WTC11 (cell line): ENCODE measurements around the gene HRG. TPM values are rescaled to one million over a fixed set of nuclear protein-coding genes. Genes with fewer than 3 reads are reported as not detected.

ENCODE experiments used
- ATAC-seq: fragments of 200-7000 bp; cut with Tn5 transposase; 2 replicates; pipeline ENCODE4 v1.10.0; 2021; ENCODE audit warnings: mild to moderate bottlenecking, moderate library complexity
- CTCF ChIA-PET: fragments of 300-600 bp; sonication (Branson Sonifier 250); formaldehyde crosslinking; loops from one replicate; lab custom pipeline; 2021; ENCODE audit warnings: antibody characterized with exemption; lab: Charles Lee
- POLR2A ChIA-PET: fragments of 350-600 bp; sonication (Branson Sonifier 250); formaldehyde crosslinking; loops from one replicate; lab custom pipeline; 2021; ENCODE audit warnings: antibody characterized with exemption; lab: Charles Lee
- DNase-seq: peaks from one replicate; pipeline ENCODE4 v3.0.0; 2021; ENCODE audit warnings: low spot score
- H3K27ac Mint-ChIP-seq: 2 replicates; pipeline ENCODE4 v1.8.0; 2021; ENCODE audit warnings: mixed read lengths
- H3K27me3 Mint-ChIP-seq: 2 replicates; pipeline ENCODE4 v1.8.0; 2021; ENCODE audit warnings: low read depth, mild to moderate bottlenecking, moderate library complexity, mixed read lengths
- H3K36me3 Mint-ChIP-seq: 2 replicates; pipeline ENCODE4 v1.8.0; 2021; ENCODE audit warnings: mixed read lengths
- H3K4me1 Mint-ChIP-seq: 2 replicates; pipeline ENCODE4 v1.8.0; 2022; ENCODE audit warnings: mixed read lengths
- H3K4me3 Mint-ChIP-seq: 2 replicates; pipeline ENCODE4 v1.8.0; 2021; ENCODE audit warnings: mild to moderate bottlenecking, moderate library complexity, mixed read lengths
- H3K9me3 Mint-ChIP-seq: 2 replicates; pipeline ENCODE4 v1.8.0; 2021; ENCODE audit warnings: mixed read lengths
- ATF1 ChIP-seq: sonication (generic); formaldehyde crosslinking; IDR thresholded peaks from 2 replicates; pipeline ENCODE4 v1.8.1; 2023; ENCODE audit warnings: mild to moderate bottlenecking, moderate library complexity, missing genetic modification reagents
- CREM ChIP-seq: sonication (generic); formaldehyde crosslinking; IDR thresholded peaks from 2 replicates; pipeline ENCODE4 v1.8.1; 2022; ENCODE audit warnings: mild to moderate bottlenecking, missing genetic modification reagents, moderate library complexity
- ESRRA ChIP-seq: sonication (generic); formaldehyde crosslinking; IDR thresholded peaks from 2 replicates; pipeline ENCODE4 v1.8.1; 2022; ENCODE audit warnings: mild to moderate bottlenecking, missing genetic modification reagents, borderline replicate concordance
- NFATC4 ChIP-seq: fragments of 250-450 bp; sonication (Bioruptor Pico); IDR thresholded peaks from 2 replicates; pipeline ENCODE4 v1.9.0; 2021; ENCODE audit warnings: mild to moderate bottlenecking
- SMAD4 ChIP-seq: sonication (generic); formaldehyde crosslinking; IDR thresholded peaks from 2 replicates; pipeline ENCODE4 v1.8.0; 2022; ENCODE audit warnings: mild to moderate bottlenecking, missing genetic modification reagents
- ZNF423 ChIP-seq: fragments of 250-450 bp; sonication (Bioruptor Pico); IDR thresholded peaks from 2 replicates; pipeline ENCODE4 v2.1.2; 2022; ENCODE audit warnings: mild to moderate bottlenecking, moderate library complexity
- ZNF671 ChIP-seq: fragments of 250-450 bp; sonication (Bioruptor Pico); IDR thresholded peaks from 2 replicates; pipeline ENCODE4 v1.8.0; 2021; ENCODE audit warnings: mild to moderate bottlenecking
- total RNA-seq: library from RNA; stranded (reverse); gene quantifications from 3 replicates; pipeline ENCODE4 v1.2.3, GENCODE V29; 2021
- TF ChIP-seq, protein P1 (sequence below): sonication (generic); formaldehyde crosslinking; IDR thresholded peaks from 2 replicates; pipeline ENCODE4 v1.8.0; 2023; ENCODE audit warnings: missing genetic modification reagents
- TF ChIP-seq, protein P2 (sequence below): sonication (generic); formaldehyde crosslinking; IDR thresholded peaks from 2 replicates; pipeline ENCODE4 v1.8.1; 2022; ENCODE audit warnings: low read depth, missing genetic modification reagents, borderline replicate concordance
- TF ChIP-seq, protein P3 (sequence below): fragments of 250-450 bp; sonication (Bioruptor Pico); IDR thresholded peaks from 2 replicates; pipeline ENCODE4 v2.1.2; 2022; ENCODE audit warnings: mild to moderate bottlenecking, moderate library complexity
- TF ChIP-seq, protein P4 (sequence below): sonication (generic); formaldehyde crosslinking; IDR thresholded peaks from 2 replicates; pipeline ENCODE4 v1.8.1; 2023; ENCODE audit warnings: mild to moderate bottlenecking, missing genetic modification reagents, moderate library complexity
- TF ChIP-seq, protein P5 (sequence below): sonication (generic); formaldehyde crosslinking; IDR thresholded peaks from 2 replicates; pipeline ENCODE4 v1.8.1; 2023; ENCODE audit warnings: mild to moderate bottlenecking, missing genetic modification reagents
- TF ChIP-seq, protein P6 (sequence below): sonication (generic); formaldehyde crosslinking; IDR thresholded peaks from 2 replicates; pipeline ENCODE4 v1.8.1; 2022; ENCODE audit warnings: mild to moderate bottlenecking, missing genetic modification reagents, moderate library complexity, borderline replicate concordance
- TF ChIP-seq, protein P7 (sequence below): sonication (generic); formaldehyde crosslinking; IDR thresholded peaks from 2 replicates; pipeline ENCODE4 v1.8.0; 2022; ENCODE audit warnings: mild to moderate bottlenecking, missing genetic modification reagents
- TF ChIP-seq, protein P8 (sequence below): fragments of 200-600 bp; IDR thresholded peaks from 2 replicates; pipeline ENCODE4 v1.8.0; 2022; ENCODE audit warnings: antibody characterized with exemption

Gene HRG
- total RNA-seq, 1 experiment from 2014 or later, result 0.24 TPM

DNA sequence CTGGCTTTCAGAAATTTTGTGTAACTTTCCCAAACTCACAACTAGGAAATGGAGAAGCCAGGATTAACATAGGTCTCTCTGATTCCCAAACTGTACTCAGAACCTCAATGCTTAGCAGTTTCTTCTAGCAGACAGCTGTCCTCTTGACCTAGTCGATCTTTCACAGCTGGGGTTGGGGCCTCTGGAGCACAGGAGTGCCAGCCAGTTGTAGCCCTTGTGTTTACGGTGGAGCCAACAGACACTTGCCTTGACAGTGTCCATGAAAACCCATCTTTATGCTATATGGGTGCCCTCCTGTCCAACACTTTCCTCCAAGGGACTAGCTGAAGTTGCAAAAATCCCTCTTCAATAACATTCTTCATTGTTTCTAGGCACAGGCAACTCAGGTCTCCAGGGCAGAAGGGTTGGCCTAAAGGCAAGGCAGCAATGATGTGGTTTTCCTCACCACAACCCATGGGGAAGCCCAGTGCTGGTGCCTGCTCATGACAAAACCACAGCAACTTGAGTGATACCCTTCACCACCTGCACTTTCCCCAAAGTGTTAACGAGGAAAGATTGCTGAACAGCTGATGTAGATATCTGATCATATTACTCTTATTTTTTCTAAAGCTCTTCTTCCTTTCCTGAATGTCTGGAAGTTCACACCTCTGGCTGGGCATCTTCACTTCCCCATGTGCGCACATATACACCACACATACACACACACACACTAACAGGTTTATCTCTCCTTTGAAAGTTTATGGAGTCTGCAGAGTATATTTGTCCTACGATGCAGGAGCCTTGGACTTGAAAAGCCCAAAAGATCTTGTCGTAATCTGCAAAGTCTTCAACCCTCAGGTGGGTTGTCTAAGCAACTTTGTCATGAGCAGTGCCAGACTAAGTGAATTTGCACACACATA lies 40.3 kb downstream of the HRG start:
- H3K27ac Mint-ChIP-seq, result no peak overlapping the region
- CTCF ChIA-PET, result no interaction called here
- H3K4me3 Mint-ChIP-seq, result no peak overlapping the region
- peaks cover 24% of the 10 kb centered on the region for H3K4me1 Mint-ChIP-seq
- H3K27me3 Mint-ChIP-seq, result no peaks in the 10 kb centered on the region
- no peaks in the 10 kb centered on the region for H3K36me3 Mint-ChIP-seq
- ATAC-seq (no peak), DNase-seq (no peak)
- no peak for TF ChIP-seq NFATC4
- no peak for TF ChIP-seq ZNF423 (CRISPR knock-in tag)
- TF ChIP-seq, protein P1, sequence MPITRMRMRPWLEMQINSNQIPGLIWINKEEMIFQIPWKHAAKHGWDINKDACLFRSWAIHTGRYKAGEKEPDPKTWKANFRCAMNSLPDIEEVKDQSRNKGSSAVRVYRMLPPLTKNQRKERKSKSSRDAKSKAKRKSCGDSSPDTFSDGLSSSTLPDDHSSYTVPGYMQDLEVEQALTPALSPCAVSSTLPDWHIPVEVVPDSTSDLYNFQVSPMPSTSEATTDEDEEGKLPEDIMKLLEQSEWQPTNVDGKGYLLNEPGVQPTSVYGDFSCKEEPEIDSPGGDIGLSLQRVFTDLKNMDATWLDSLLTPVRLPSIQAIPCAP (CRISPR knock-in tag), result no peak
- TF ChIP-seq, protein P2, sequence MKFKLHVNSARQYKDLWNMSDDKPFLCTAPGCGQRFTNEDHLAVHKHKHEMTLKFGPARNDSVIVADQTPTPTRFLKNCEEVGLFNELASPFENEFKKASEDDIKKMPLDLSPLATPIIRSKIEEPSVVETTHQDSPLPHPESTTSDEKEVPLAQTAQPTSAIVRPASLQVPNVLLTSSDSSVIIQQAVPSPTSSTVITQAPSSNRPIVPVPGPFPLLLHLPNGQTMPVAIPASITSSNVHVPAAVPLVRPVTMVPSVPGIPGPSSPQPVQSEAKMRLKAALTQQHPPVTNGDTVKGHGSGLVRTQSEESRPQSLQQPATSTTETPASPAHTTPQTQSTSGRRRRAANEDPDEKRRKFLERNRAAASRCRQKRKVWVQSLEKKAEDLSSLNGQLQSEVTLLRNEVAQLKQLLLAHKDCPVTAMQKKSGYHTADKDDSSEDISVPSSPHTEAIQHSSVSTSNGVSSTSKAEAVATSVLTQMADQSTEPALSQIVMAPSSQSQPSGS (CRISPR knock-in tag), result no peak
- no peak for TF ChIP-seq CREM
- TF ChIP-seq, protein P3, sequence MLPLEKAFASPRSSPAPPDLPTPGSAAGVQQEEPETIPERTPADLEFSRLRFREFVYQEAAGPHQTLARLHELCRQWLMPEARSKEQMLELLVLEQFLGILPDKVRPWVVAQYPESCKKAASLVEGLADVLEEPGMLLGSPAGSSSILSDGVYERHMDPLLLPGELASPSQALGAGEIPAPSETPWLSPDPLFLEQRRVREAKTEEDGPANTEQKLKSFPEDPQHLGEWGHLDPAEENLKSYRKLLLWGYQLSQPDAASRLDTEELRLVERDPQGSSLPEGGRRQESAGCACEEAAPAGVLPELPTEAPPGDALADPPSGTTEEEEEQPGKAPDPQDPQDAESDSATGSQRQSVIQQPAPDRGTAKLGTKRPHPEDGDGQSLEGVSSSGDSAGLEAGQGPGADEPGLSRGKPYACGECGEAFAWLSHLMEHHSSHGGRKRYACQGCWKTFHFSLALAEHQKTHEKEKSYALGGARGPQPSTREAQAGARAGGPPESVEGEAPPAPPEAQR (CRISPR knock-in tag), result no peak
- TF ChIP-seq, protein P4, sequence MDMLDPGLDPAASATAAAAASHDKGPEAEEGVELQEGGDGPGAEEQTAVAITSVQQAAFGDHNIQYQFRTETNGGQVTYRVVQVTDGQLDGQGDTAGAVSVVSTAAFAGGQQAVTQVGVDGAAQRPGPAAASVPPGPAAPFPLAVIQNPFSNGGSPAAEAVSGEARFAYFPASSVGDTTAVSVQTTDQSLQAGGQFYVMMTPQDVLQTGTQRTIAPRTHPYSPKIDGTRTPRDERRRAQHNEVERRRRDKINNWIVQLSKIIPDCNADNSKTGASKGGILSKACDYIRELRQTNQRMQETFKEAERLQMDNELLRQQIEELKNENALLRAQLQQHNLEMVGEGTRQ (CRISPR knock-in tag), result no peak
- TF ChIP-seq, protein P5, sequence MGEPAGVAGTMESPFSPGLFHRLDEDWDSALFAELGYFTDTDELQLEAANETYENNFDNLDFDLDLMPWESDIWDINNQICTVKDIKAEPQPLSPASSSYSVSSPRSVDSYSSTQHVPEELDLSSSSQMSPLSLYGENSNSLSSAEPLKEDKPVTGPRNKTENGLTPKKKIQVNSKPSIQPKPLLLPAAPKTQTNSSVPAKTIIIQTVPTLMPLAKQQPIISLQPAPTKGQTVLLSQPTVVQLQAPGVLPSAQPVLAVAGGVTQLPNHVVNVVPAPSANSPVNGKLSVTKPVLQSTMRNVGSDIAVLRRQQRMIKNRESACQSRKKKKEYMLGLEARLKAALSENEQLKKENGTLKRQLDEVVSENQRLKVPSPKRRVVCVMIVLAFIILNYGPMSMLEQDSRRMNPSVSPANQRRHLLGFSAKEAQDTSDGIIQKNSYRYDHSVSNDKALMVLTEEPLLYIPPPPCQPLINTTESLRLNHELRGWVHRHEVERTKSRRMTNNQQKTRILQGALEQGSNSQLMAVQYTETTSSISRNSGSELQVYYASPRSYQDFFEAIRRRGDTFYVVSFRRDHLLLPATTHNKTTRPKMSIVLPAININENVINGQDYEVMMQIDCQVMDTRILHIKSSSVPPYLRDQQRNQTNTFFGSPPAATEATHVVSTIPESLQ, result no peak
- TF ChIP-seq SMAD4 (CRISPR knock-in tag), result no peak
- no peak for TF ChIP-seq ATF1 (CRISPR knock-in tag)
- TF ChIP-seq ESRRA (CRISPR knock-in tag), result no peak
- TF ChIP-seq, protein P6, sequence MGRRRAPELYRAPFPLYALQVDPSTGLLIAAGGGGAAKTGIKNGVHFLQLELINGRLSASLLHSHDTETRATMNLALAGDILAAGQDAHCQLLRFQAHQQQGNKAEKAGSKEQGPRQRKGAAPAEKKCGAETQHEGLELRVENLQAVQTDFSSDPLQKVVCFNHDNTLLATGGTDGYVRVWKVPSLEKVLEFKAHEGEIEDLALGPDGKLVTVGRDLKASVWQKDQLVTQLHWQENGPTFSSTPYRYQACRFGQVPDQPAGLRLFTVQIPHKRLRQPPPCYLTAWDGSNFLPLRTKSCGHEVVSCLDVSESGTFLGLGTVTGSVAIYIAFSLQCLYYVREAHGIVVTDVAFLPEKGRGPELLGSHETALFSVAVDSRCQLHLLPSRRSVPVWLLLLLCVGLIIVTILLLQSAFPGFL, result no peak
- TF ChIP-seq, protein P7, sequence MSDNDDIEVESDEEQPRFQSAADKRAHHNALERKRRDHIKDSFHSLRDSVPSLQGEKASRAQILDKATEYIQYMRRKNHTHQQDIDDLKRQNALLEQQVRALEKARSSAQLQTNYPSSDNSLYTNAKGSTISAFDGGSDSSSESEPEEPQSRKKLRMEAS (CRISPR knock-in tag), result no peak
- TF ChIP-seq ZNF671 (CRISPR knock-in tag), result no peak
- TF ChIP-seq, protein P8, sequence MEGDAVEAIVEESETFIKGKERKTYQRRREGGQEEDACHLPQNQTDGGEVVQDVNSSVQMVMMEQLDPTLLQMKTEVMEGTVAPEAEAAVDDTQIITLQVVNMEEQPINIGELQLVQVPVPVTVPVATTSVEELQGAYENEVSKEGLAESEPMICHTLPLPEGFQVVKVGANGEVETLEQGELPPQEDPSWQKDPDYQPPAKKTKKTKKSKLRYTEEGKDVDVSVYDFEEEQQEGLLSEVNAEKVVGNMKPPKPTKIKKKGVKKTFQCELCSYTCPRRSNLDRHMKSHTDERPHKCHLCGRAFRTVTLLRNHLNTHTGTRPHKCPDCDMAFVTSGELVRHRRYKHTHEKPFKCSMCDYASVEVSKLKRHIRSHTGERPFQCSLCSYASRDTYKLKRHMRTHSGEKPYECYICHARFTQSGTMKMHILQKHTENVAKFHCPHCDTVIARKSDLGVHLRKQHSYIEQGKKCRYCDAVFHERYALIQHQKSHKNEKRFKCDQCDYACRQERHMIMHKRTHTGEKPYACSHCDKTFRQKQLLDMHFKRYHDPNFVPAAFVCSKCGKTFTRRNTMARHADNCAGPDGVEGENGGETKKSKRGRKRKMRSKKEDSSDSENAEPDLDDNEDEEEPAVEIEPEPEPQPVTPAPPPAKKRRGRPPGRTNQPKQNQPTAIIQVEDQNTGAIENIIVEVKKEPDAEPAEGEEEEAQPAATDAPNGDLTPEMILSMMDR, result no peak
- POLR2A ChIA-PET, result no interaction called here
- peaks cover 8% of the 10 kb centered on the region for H3K9me3 Mint-ChIP-seq
